Thyroid gland (tissue), 4 donors: ENCODE results near the gene C19orf25.

Experiments used
- POLR2A ChIP-seq, 2 donors: fragments of 450-650 bp; IDR thresholded peaks; one replicate each; pipeline ENCODE4 v1.6.1; 2017; ENCODE audit warnings: antibody characterized with exemption in 2 of 2, mild to moderate bottlenecking in 2 of 2, moderate library complexity in 1 of 2
- TF ChIP-seq, protein P1 (sequence below), 6 experiments: fragments of 200-600 bp in 3 of 6; fragments of 450-650 bp in 3 of 6; sonication (generic) in 3 of 6; IDR thresholded peaks; one replicate each; pipeline ENCODE4 v1.5.1; 2016 to 2019; ENCODE audit warnings: antibody characterized with exemption in 6 of 6, mild to moderate bottlenecking in 2 of 6, inconsistent platforms in 1 of 6, moderate library complexity in 1 of 6

DNA sequence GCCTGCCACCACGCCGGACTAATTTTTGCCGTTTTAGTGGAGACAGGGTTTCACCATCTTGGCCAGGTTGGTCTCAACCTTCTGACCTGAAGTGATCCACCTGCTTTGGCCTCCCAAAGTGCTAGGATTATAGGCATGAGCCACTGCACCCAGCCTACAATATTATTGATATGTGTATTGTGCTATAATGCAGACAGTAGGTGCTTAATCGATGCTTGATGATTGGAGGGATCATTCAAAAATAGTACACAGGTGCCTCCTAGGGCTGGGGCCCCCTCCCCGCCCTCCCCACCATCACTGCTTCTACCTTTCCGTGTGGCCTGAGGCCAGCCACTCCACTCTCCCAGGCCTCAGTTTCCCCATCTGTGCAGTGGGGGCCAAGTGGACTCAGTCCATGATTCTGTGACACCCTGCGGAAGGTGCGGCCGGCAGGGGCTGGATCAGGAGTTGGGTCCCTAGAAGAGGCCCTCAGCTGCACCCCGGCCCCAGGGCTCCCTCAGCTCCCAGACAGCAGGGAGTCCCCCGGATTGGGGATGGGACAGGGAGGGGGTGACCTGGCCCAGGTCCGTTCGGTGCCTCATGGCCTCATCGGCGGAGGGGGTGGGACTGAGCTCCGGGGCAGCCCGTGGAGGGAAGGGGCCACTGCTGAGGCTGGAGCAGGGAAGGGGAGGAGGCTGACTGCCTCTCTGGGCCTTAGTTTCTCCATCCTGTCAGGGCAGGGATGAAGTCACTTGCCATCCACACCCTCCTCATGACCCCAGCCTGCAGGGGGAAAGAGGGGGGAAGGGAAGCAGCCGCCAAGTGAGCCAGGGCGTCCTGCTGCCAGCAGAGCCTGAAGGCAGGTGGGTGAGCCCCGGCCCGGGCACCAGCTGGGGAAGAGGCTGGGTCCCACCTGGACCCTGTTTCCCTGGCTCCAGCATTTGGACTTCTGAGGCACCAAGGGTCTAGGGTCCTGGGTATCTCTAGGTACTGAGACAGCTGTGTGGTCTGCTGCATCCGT, 32.6 kb upstream of the C19orf25 start:
- TF ChIP-seq, protein P1, sequence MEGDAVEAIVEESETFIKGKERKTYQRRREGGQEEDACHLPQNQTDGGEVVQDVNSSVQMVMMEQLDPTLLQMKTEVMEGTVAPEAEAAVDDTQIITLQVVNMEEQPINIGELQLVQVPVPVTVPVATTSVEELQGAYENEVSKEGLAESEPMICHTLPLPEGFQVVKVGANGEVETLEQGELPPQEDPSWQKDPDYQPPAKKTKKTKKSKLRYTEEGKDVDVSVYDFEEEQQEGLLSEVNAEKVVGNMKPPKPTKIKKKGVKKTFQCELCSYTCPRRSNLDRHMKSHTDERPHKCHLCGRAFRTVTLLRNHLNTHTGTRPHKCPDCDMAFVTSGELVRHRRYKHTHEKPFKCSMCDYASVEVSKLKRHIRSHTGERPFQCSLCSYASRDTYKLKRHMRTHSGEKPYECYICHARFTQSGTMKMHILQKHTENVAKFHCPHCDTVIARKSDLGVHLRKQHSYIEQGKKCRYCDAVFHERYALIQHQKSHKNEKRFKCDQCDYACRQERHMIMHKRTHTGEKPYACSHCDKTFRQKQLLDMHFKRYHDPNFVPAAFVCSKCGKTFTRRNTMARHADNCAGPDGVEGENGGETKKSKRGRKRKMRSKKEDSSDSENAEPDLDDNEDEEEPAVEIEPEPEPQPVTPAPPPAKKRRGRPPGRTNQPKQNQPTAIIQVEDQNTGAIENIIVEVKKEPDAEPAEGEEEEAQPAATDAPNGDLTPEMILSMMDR (IDR thresholded peaks at IDR 0.05): no peak
- TF ChIP-seq POLR2A (IDR thresholded peaks at IDR 0.05): no peak
